ENCODE results near the gene PGAP3.

The PGAP3 gene

GRCh38 chr17:39677542-39678339 lies 10.1 kb downstream of the PGAP3 start:
- no peak for DNase-seq
- no peaks in the 10 kb centered on the region for H3K4me1 ChIP-seq
- H3K27me3 ChIP-seq, result no peaks in the 10 kb centered on the region
- TF ChIP-seq, protein P1, sequence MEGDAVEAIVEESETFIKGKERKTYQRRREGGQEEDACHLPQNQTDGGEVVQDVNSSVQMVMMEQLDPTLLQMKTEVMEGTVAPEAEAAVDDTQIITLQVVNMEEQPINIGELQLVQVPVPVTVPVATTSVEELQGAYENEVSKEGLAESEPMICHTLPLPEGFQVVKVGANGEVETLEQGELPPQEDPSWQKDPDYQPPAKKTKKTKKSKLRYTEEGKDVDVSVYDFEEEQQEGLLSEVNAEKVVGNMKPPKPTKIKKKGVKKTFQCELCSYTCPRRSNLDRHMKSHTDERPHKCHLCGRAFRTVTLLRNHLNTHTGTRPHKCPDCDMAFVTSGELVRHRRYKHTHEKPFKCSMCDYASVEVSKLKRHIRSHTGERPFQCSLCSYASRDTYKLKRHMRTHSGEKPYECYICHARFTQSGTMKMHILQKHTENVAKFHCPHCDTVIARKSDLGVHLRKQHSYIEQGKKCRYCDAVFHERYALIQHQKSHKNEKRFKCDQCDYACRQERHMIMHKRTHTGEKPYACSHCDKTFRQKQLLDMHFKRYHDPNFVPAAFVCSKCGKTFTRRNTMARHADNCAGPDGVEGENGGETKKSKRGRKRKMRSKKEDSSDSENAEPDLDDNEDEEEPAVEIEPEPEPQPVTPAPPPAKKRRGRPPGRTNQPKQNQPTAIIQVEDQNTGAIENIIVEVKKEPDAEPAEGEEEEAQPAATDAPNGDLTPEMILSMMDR (IDR thresholded peaks at IDR 0.05; ENCODE audit: low read depth, low read length), result no peak
- no peak overlapping the region for H3K4me3 ChIP-seq (ENCODE audit: low read depth, low read length)
- no peaks in the 10 kb centered on the region for H3K9me3 ChIP-seq
- H3K36me3 ChIP-seq, result no peaks in the 10 kb centered on the region

DNA sequence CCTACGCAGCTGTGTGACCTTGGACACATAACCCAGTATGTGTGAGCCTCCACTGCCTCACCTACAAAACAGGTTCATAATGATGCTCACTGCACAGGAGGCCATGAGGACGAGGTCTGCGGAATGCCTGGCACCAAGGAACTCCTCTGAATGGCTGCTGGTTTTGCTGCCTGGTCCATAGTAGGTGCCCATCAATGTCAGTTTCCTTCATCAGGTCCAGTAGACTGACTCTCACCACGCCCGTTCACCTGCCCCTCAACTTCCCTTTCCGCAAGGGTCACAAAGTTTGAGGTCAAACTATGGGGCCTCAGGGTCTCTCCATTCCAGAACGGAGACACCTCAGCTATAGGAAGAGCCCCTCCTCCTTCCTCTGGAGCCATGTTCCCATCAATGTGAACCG lies 10.8 kb downstream of the PGAP3 start:
- Histone ChIP-seq H3K36me3 (no peaks in the 10 kb centered on the region), H3K4me1 (no peaks in the 10 kb centered on the region), H3K4me3 (ENCODE audit: low read depth, low read length) (no peak overlapping the region), H3K27me3 (no peaks in the 10 kb centered on the region), H3K9me3 (no peaks in the 10 kb centered on the region)
- TF ChIP-seq, protein P1 (IDR thresholded peaks at IDR 0.05; ENCODE audit: low read depth, low read length), result no peak
- no peak for DNase-seq

DNA sequence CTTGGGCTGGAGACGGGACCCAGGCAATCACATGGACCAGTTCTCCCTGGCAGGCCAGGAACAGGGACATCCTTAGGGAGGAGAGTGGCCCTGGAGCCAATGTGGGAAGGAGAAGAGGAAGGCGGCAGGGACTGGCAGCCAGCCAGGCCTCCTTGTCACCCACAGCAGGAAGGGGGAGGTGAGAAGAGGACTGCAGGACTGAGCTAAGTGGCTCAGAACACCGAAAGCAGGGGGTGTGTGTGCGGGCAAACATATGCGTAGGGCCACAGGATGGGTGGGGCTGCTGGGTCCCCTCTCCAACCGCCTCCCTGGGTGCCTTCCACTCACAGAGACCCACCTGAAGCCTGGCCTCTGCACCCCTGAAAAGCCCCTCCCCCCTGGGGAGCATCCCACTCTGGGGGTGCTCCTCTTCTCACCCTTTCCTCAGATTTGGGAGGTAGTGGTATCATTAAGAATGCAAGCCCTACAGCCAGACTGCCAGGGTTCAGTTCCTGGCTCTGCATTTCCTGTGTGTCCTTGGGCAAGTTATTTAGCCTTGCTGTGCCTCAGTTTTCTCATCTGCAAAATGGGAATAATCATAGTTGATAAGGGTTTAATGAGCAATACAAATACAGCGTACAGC lies 11.5 kb downstream of the PGAP3 start:
- no peak overlapping the region for H3K4me3 ChIP-seq (ENCODE audit: low read depth, low read length)
- no peaks in the 10 kb centered on the region for H3K4me1 ChIP-seq
- peak; percentile 40 for DNase-seq
- H3K36me3 ChIP-seq, result no peaks in the 10 kb centered on the region
- no peaks in the 10 kb centered on the region for H3K27me3 ChIP-seq
- no peaks in the 10 kb centered on the region for H3K9me3 ChIP-seq
- TF ChIP-seq, protein P1 (IDR thresholded peaks at IDR 0.05; ENCODE audit: low read depth, low read length), result no peak

GRCh38 chr17:39675390-39676082 lies 12.3 kb downstream of the PGAP3 start:
- Histone ChIP-seq H3K9me3 (no peaks in the 10 kb centered on the region), H3K4me1 (no peaks in the 10 kb centered on the region), H3K36me3 (no peaks in the 10 kb centered on the region), H3K4me3 (ENCODE audit: low read depth, low read length) (no peak overlapping the region), H3K27me3 (no peaks in the 10 kb centered on the region)
- TF ChIP-seq, protein P1 (IDR thresholded peaks at IDR 0.05; ENCODE audit: low read depth, low read length), result no peak
- DNase-seq, result no peak

- no peak overlapping the region for H3K4me3 ChIP-seq (ENCODE audit: low read depth, low read length)
- DNase-seq, result peak; percentile 41
- no peaks in the 10 kb centered on the region for H3K4me1 ChIP-seq
- H3K36me3 ChIP-seq, result no peaks in the 10 kb centered on the region
- H3K9me3 ChIP-seq, result no peaks in the 10 kb centered on the region
- TF ChIP-seq, protein P1 (IDR thresholded peaks at IDR 0.05; ENCODE audit: low read depth, low read length), result no peak
- no peaks in the 10 kb centered on the region for H3K27me3 ChIP-seq
Measured at GRCh38 chr17:39674702-39675389, 13.0 kb downstream of the PGAP3 start.
